Measurements from ENCODE around the gene MTARC1.
A peak's percentile ranks its signal among the peaks of the same experiment; 100 is the strongest.

MTARC1 gene

DNA sequence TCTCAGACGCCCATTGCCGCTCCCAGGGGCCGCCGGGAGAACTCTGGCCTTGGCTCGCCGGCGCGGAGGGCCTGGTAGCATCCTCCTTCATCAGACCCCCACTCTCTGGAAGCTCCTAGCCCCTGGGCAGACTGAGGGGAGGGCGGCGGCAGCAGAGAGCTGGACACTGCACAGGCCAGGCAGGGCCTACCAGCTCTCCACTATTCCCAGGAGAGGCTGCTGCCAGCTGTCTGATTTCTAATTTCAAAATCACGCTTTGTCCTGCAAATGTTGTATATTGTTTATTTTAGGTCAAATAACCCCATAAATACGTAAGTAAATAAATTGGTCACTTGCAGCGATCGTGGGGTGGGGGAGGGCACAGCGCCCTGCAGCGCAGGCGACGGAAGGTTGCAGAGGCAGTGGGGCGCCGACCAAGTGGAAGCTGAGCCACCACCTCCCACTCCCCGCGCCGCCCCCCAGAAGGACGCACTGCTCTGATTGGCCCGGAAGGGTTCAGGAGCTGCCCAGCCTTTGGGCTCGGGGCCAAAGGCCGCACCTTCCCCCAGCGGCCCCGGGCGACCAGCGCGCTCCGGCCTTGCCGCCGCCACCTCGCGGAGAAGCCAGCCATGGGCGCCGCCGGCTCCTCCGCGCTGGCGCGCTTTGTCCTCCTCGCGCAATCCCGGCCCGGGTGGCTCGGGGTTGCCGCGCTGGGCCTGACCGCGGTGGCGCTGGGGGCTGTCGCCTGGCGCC is at the start of gene MTARC1:
Gene MTARC1, plus strand, starts transcription at position 577 of the 732 bp plus-strand sequence. Its CDS starts 32 bp downstream, at position 609.
- peak; percentile 80; the same call in 1 of the 2 replicates for TF ChIP-seq ZFX (IDR thresholded peaks at IDR 0.05)
- TF ChIP-seq CTCF (conservative IDR thresholded peaks at IDR 0.05) = peak; percentile 52
- peak within 1 kb of the TSS; percentile 100 for H3K27ac ChIP-seq

DNA sequence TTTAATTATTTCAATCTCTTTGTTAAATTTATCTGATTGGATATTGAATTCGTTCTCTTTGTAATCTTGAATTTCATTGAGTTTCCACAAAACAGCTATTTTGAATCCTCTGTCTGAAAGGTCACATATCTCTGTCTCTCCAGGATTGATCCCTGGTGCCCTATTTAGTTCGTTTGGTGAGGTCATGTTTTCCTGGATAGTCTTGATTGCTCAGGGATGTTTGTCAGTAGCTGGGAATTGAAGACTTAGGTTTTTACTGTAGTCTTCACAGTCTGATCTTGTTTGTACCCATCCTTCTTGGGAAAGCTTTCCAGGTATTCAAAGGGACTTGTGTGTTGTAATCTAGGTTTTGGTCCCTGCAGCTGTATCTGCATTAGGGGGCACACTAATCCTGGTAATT is 45.4 kb upstream of the MTARC1 start:
- no peak overlapping the region for H3K27ac ChIP-seq
- TF ChIP-seq CTCF (conservative IDR thresholded peaks at IDR 0.05) (no peak), ZFX (IDR thresholded peaks at IDR 0.05) (no peak)

- no peak for TF ChIP-seq ZFX (IDR thresholded peaks at IDR 0.05)
- TF ChIP-seq CTCF (conservative IDR thresholded peaks at IDR 0.05) = no peak
Measured at GRCh38 chr1:220741825-220742224, 44.9 kb upstream of the MTARC1 start.

GRCh38 chr1:220742520-220742919 is 44.2 kb upstream of the MTARC1 start:
- TF ChIP-seq ZFX (IDR thresholded peaks at IDR 0.05) (no peak), CTCF (conservative IDR thresholded peaks at IDR 0.05) (no peak)
- H3K27ac ChIP-seq = no peak overlapping the region

More at GRCh38 chr1:220741825-220742224, 44.9 kb upstream of the MTARC1 start:
- no peak overlapping the region for H3K27ac ChIP-seq

DNA sequence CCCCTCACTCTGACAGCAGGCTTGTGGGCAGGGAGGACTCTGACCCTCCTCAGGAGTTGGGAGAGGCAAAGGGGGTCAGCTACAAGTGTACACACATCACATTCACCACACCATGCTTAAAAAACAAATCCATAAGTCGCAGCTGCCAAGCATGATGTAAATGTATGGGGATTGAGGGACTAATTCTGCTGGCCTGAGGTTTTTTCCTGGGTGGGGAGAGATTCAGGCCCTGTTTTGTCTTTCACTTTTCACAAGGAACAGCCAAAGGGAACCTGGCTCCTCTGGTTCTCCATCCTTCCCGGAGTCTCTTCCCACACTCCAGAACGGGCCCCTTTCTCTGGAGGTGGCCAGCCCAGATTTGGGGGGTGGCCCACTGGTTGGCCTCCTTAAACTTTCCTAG is 39.9 kb upstream of the MTARC1 start:
- no peak for TF ChIP-seq ZFX (IDR thresholded peaks at IDR 0.05)
- TF ChIP-seq CTCF (conservative IDR thresholded peaks at IDR 0.05) = no peak
- H3K27ac ChIP-seq = peak overlapping the region; percentile 86

DNA sequence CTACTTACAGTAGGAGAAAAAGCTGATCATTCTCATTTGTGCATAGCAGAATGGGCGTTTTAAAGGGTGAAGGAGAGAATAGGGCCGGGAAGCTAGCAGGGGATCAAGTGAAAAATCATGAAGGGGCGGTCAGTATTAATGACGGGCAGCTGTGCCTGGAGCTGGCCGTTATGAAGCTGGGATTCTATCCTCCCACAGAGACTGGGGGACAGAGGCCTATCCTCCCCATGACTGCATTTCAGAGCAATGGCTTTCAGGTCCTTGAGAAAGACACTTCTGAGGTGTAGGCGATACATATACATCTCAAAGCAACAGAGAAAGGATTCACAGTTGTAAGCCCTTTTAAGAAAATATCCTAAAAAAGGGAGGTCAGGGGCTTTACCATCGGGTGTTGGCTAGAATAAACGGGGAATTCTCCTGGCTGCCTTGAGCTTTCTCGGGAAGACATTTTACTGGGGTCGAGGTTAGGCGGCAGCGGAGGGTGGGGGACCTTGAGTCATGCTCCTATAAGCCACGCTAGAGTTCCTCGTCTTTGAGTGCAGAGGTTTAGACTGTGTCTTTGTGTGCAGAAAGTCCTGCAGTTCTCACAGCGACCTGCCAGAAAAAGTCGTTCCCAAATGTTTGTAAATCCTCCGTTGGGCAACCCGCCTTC is 39.1 kb upstream of the MTARC1 start:
- H3K27ac ChIP-seq = peak overlapping the region; percentile 86
- TF ChIP-seq ZFX (IDR thresholded peaks at IDR 0.05) = no peak
- no peak for TF ChIP-seq CTCF (conservative IDR thresholded peaks at IDR 0.05)
